SK-N-SH treated with all-trans-retinoic acid at 6 μM for 48 hours (cell line): ENCODE data around the gene SUPT3H.

Source experiments
- ATAC-seq: fragments of 200-7000 bp; cut with Tn5 transposase; 3 replicates; pipeline ENCODE4 v1.9.1; 2020; ENCODE audit warnings: mild to moderate bottlenecking, moderate library complexity
- ARNTL ChIP-seq: fragments of 450-650 bp; formaldehyde crosslinking; IDR thresholded peaks from 2 replicates; pipeline ENCODE4 v1.5.0; 2020; ENCODE audit warnings: low read depth, mild to moderate bottlenecking, moderate library complexity, borderline replicate concordance
- BACH2 ChIP-seq: fragments of 250-450 bp; sonication (Bioruptor Pico); IDR thresholded peaks from 2 replicates; pipeline ENCODE4 v1.9.0; 2021; ENCODE audit warnings: mild to moderate bottlenecking, borderline replicate concordance
- CSDC2 ChIP-seq: fragments of 250-450 bp; sonication (Bioruptor Pico); IDR thresholded peaks from 2 replicates; pipeline ENCODE4 v1.5.0; 2020; ENCODE audit warnings: mild to moderate bottlenecking, moderate library complexity
- CSRNP3 ChIP-seq: fragments of 250-450 bp; sonication (Bioruptor Pico); IDR thresholded peaks from 2 replicates; pipeline ENCODE4 v1.5.1; 2021; ENCODE audit warnings: mild to moderate bottlenecking, moderate library complexity
- GLIS3 ChIP-seq: fragments of 250-450 bp; sonication (Bioruptor Pico); IDR thresholded peaks from 2 replicates; pipeline ENCODE4 v1.5.0; 2020; ENCODE audit warnings: mild to moderate bottlenecking, moderate library complexity
- ISL1 ChIP-seq: fragments of 250-450 bp; sonication (Bioruptor Pico); IDR thresholded peaks from 2 replicates; pipeline ENCODE4 v2.1.2; 2022; ENCODE audit warnings: mild to moderate bottlenecking, moderate library complexity
- OSR1 ChIP-seq: fragments of 250-450 bp; sonication (Bioruptor Pico); IDR thresholded peaks from 2 replicates; pipeline ENCODE4 v1.8.0; 2022; ENCODE audit warnings: moderate library complexity, mild to moderate bottlenecking, inconsistent platforms
- PATZ1 ChIP-seq: fragments of 250-450 bp; sonication (Bioruptor Pico); IDR thresholded peaks from 2 replicates; pipeline ENCODE4 v1.8.0; 2020; ENCODE audit warnings: mild to moderate bottlenecking, moderate library complexity, borderline replicate concordance
- POU6F1 ChIP-seq: fragments of 250-450 bp; sonication (Bioruptor Pico); IDR thresholded peaks from 2 replicates; pipeline ENCODE4 v1.8.0; 2021; ENCODE audit warnings: low read depth, mild to moderate bottlenecking, moderate library complexity, borderline replicate concordance
- PPARA ChIP-seq: fragments of 250-450 bp; sonication (Bioruptor Pico); IDR thresholded peaks from 2 replicates; pipeline ENCODE4 v1.5.0; 2020; ENCODE audit warnings: mild to moderate bottlenecking, borderline replicate concordance
- RARB ChIP-seq: fragments of 250-450 bp; sonication (Bioruptor Pico); IDR thresholded peaks from 2 replicates; pipeline ENCODE4 v1.8.0; 2021; ENCODE audit warnings: mild to moderate bottlenecking, moderate library complexity
- SNAI2 ChIP-seq: fragments of 250-450 bp; sonication (Bioruptor Pico); IDR thresholded peaks from 2 replicates; pipeline ENCODE4 v1.5.0; 2020; ENCODE audit warnings: mild to moderate bottlenecking, moderate library complexity
- TCF4 ChIP-seq: fragments of 250-450 bp; sonication (Bioruptor Pico); IDR thresholded peaks from 2 replicates; pipeline ENCODE4 v1.8.0; 2021; ENCODE audit warnings: mild to moderate bottlenecking, moderate library complexity, borderline replicate concordance
- TOX ChIP-seq: fragments of 250-450 bp; sonication (Bioruptor Pico); IDR thresholded peaks from 2 replicates; pipeline ENCODE4 v1.8.0; 2021; ENCODE audit warnings: mild to moderate bottlenecking, moderate library complexity, borderline replicate concordance
- TSHZ2 ChIP-seq: fragments of 250-450 bp; sonication (Bioruptor Pico); IDR thresholded peaks from 2 replicates; pipeline ENCODE4 v1.5.0; 2020; ENCODE audit warnings: mild to moderate bottlenecking, moderate library complexity
- ZC3H10 ChIP-seq: fragments of 250-450 bp; sonication (Bioruptor Pico); IDR thresholded peaks from 2 replicates; pipeline ENCODE4 v1.5.1; 2021; ENCODE audit warnings: mild to moderate bottlenecking, moderate library complexity
- ZFP3 ChIP-seq: fragments of 250-450 bp; sonication (Bioruptor Pico); IDR thresholded peaks from 2 replicates; pipeline ENCODE4 v1.5.0; 2020; ENCODE audit warnings: mild to moderate bottlenecking, moderate library complexity
- ZFP30 ChIP-seq: fragments of 450-650 bp; formaldehyde crosslinking; IDR thresholded peaks from 2 replicates; pipeline ENCODE4 v1.5.0; 2022; ENCODE audit warnings: mild to moderate bottlenecking, moderate library complexity
- ZNF565 ChIP-seq: fragments of 450-650 bp; formaldehyde crosslinking; conservative IDR thresholded peaks from 2 replicates; pipeline ENCODE4 v1.5.0; 2020; ENCODE audit warnings: low read depth, mild to moderate bottlenecking, moderate library complexity
- ZNF70 ChIP-seq: fragments of 450-650 bp; formaldehyde crosslinking; IDR thresholded peaks from 2 replicates; pipeline ENCODE4 v1.5.0; 2020; ENCODE audit warnings: mild to moderate bottlenecking, moderate library complexity
- ZNF8 ChIP-seq: fragments of 450-650 bp; formaldehyde crosslinking; IDR thresholded peaks from 2 replicates; pipeline ENCODE4 v1.5.0; 2020; ENCODE audit warnings: mild to moderate bottlenecking, moderate library complexity

The SUPT3H gene

GRCh38 chr6:45206793-45207492 lies 170.8 kb downstream of the SUPT3H start:
- TF ChIP-seq GLIS3 (CRISPR knock-in tag), result no peak
- no peak for TF ChIP-seq ARNTL (CRISPR knock-in tag)
- no peak for TF ChIP-seq TCF4
- no peak for TF ChIP-seq ZC3H10
- no peak for TF ChIP-seq BACH2
- TF ChIP-seq SNAI2 (CRISPR knock-in tag), result no peak
- TF ChIP-seq CSRNP3 (CRISPR knock-in tag), result no peak
- TF ChIP-seq ZFP3, result no peak
- no peak for TF ChIP-seq CSDC2 (CRISPR knock-in tag)
- TF ChIP-seq ZFP30, result no peak
- TF ChIP-seq TSHZ2 (CRISPR knock-in tag), result no peak
- no peak for TF ChIP-seq ZNF70
- no peak for TF ChIP-seq ISL1 (CRISPR knock-in tag)
- TF ChIP-seq ZNF565 (CRISPR knock-in tag), result no peak
- TF ChIP-seq TOX, result no peak
- TF ChIP-seq PPARA (CRISPR knock-in tag), result no peak
- no peak for TF ChIP-seq PATZ1
- no peak for ATAC-seq

GRCh38 chr6:45201484-45201883 lies 176.2 kb downstream of the SUPT3H start:
- no peak for ATAC-seq
- TF ChIP-seq BACH2 (no peak), PPARA (CRISPR knock-in tag) (no peak), ZNF565 (CRISPR knock-in tag) (no peak), POU6F1 (no peak), ZNF8 (CRISPR knock-in tag) (no peak), ZFP30 (no peak), OSR1 (CRISPR knock-in tag) (no peak), CSRNP3 (CRISPR knock-in tag) (no peak), RARB (CRISPR knock-in tag) (no peak), ZNF70 (no peak), TOX (no peak), ARNTL (CRISPR knock-in tag) (no peak), PATZ1 (no peak), ZC3H10 (no peak), TCF4 (no peak), GLIS3 (CRISPR knock-in tag) (no peak)
